Mesothelial cell of epicardium (in vitro differentiated cells): ENCODE results near the gene PHACTR2. TPM values are rescaled to one million over a fixed set of nuclear protein-coding genes. Genes with fewer than 3 reads are reported as not detected.
"Not testable (repeated sequence)": the region's sequence is repeated elsewhere in the genome, so short reads cannot be mapped to it uniquely, and the experiment has no call there.

Experiments
- DNase-seq, 2 experiments: peaks; one replicate each; pipeline ENCODE4 v3.0.0; 2021; ENCODE audit warnings: low spot score in 2 of 2; ENCODE audit not compliant: unreplicated experiment in 2 of 2
- H3K27ac Mint-ChIP-seq: 2 replicates; pipeline ENCODE4 v1.8.0; 2021; ENCODE audit warnings: mixed read lengths
- H3K27me3 Mint-ChIP-seq: 2 replicates; pipeline ENCODE4 v1.8.0; 2021; ENCODE audit warnings: low read depth, mixed read lengths
- H3K36me3 Mint-ChIP-seq: 2 replicates; pipeline ENCODE4 v1.8.0; 2021; ENCODE audit warnings: mixed read lengths
- H3K4me1 Mint-ChIP-seq: 2 replicates; pipeline ENCODE4 v1.8.0; 2021; ENCODE audit warnings: mixed read lengths
- H3K4me3 Mint-ChIP-seq: 2 replicates; pipeline ENCODE4 v1.8.0; 2021; ENCODE audit warnings: mild to moderate bottlenecking, moderate library complexity, mixed read lengths
- H3K9me3 Mint-ChIP-seq: 2 replicates; pipeline ENCODE4 v1.8.0; 2021; ENCODE audit warnings: mixed read lengths
- total RNA-seq: library from RNA; stranded (reverse); gene quantifications from 3 replicates; pipeline ENCODE4 v1.2.1, GENCODE V29; 2021
- TF ChIP-seq, protein P1 (sequence below): fragments of 200-600 bp; sonication (generic); IDR thresholded peaks from one replicate; pipeline ENCODE4 v1.5.0; 2021; ENCODE audit warnings: antibody characterized with exemption; ENCODE audit not compliant: unreplicated experiment

Gene PHACTR2
- total RNA-seq, 1 donor from 2014 or later = 124 TPM

DNA sequence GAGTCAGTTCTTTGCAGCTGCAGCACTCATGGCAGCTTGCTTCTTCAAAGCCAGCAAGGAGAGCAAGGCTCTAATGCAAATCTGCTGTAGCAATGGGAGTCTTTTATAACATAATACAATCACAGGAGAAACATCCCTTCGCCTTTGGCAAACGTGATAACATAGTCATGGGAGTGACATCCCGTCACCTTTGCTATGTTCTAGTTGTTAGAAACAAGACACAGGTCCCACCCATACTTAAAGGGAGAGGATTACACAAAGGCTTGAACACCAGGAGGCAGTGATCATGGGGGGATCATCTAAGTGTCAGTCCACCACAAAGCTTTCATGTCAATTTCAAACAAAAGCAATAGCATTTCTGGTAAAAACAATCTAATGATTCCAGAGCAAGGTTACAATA is 40.1 kb upstream of the PHACTR2 start:
- no peak overlapping the region for H3K4me3 Mint-ChIP-seq

DNA sequence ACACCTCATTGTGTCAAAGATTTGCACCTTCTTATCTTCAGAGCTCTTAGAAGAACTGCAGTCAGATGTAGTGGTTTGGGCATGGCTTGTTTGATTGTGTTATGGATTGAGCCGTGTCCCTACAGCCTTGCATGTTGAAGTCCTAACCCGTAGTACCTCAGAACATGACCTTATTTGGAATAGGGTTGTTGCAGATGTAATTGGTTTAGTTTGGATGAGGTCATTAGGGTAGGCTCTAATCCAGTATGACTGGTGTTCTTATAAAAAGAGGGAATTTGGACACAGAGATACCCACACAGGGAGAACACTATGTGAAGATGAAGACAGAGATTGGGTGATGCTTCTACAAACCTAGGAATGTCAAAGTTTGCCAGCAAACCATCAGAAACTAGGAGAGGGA is 35.4 kb upstream of the PHACTR2 start:
- Mint-ChIP-seq H3K27ac (no peak overlapping the region), H3K27me3 (no peaks in the 10 kb centered on the region), H3K4me1 (peaks cover 11% of the 10 kb centered on the region), H3K4me3 (no peak overlapping the region), H3K9me3 (no peaks in the 10 kb centered on the region), H3K36me3 (no peaks in the 10 kb centered on the region)
- DNase-seq = no peak
- TF ChIP-seq, protein P1, sequence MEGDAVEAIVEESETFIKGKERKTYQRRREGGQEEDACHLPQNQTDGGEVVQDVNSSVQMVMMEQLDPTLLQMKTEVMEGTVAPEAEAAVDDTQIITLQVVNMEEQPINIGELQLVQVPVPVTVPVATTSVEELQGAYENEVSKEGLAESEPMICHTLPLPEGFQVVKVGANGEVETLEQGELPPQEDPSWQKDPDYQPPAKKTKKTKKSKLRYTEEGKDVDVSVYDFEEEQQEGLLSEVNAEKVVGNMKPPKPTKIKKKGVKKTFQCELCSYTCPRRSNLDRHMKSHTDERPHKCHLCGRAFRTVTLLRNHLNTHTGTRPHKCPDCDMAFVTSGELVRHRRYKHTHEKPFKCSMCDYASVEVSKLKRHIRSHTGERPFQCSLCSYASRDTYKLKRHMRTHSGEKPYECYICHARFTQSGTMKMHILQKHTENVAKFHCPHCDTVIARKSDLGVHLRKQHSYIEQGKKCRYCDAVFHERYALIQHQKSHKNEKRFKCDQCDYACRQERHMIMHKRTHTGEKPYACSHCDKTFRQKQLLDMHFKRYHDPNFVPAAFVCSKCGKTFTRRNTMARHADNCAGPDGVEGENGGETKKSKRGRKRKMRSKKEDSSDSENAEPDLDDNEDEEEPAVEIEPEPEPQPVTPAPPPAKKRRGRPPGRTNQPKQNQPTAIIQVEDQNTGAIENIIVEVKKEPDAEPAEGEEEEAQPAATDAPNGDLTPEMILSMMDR = no peak

More for the DNA sequence above, 40.1 kb upstream of the PHACTR2 start:
- no peaks in the 10 kb centered on the region for H3K36me3 Mint-ChIP-seq
- H3K27me3 Mint-ChIP-seq = no peaks in the 10 kb centered on the region
- peaks cover 12% of the 10 kb centered on the region for H3K4me1 Mint-ChIP-seq
- DNase-seq = no peak
- peaks cover 10% of the 10 kb centered on the region for H3K9me3 Mint-ChIP-seq
- H3K27ac Mint-ChIP-seq = no peak overlapping the region
- TF ChIP-seq, protein P1 = no peak

DNA sequence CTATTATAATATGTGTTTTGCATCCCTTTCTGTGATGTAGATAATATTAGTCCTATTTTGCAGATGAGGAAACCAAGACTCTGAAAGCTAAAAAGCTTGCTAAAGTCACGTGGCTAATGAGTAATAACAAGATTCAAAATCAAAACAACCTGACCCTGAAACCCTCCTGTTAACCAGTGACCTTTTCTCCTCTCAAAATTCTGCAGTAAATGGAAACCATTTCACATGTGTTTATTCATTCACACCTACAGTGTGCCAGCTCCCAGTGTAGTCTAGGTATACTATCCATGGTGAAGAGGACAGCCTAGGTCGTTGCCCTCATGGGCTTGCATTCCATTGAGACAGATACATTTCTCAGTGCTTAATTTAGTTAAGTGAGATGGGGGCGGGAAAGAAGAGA is 30.6 kb upstream of the PHACTR2 start:
- no peaks in the 10 kb centered on the region for H3K27me3 Mint-ChIP-seq
- no peak overlapping the region for H3K4me3 Mint-ChIP-seq
- TF ChIP-seq, protein P1 = no peak
- peaks cover 14% of the 10 kb centered on the region for H3K9me3 Mint-ChIP-seq
- no peak for DNase-seq
- H3K27ac Mint-ChIP-seq = peak overlapping the region; percentile 1
- H3K4me1 Mint-ChIP-seq = peaks cover 22% of the 10 kb centered on the region
- no peaks in the 10 kb centered on the region for H3K36me3 Mint-ChIP-seq

DNA sequence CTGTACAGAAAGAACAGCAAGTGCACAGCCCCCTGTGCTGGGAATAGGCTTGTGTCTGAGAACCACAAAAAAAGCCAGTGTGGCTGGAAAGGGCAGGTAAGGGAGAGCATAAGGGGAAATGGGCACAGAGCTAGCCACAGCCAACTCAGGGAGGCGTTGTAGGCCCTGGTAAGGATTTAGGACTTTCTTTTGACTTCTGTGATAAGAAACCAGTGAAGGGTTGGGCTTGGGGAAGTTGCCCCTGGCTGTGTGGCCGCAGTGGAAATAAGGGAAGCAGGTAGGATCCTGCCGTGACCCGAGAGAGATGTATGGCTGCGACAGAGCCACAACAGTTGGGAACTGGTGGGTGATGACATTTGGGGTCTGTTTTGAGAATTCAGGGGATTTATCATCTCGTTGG is 30.0 kb upstream of the PHACTR2 start:
- Mint-ChIP-seq H3K27ac (peak overlapping the region; percentile 1), H3K4me1 (peaks cover 22% of the 10 kb centered on the region), H3K36me3 (no peaks in the 10 kb centered on the region), H3K27me3 (no peaks in the 10 kb centered on the region), H3K9me3 (peaks cover 14% of the 10 kb centered on the region), H3K4me3 (no peak overlapping the region)
- TF ChIP-seq, protein P1 = no peak
- no peak for DNase-seq

DNA sequence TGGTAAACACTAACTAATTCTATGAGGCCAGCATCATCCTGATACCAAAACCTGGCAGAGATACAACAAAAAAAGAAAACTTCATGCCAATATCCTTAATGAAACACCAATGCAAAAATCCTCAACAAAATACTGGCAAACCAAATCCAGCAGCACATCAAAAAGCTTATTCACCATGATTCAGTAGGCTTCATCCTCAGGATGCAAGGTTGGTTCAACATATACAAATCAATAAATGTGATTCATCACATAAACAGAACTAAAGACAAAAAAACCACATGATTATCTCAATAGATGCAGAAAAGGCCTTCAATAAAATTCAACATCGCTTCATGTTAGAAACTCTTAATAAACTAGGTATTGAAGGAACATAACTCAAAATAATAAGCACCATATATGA is 28.4 kb upstream of the PHACTR2 start:
- not testable (repeated sequence) for DNase-seq, H3K36me3 Mint-ChIP-seq, H3K27ac Mint-ChIP-seq, H3K27me3 Mint-ChIP-seq, H3K4me3 Mint-ChIP-seq
- Mint-ChIP-seq H3K4me1 (peaks cover 24% of the 10 kb centered on the region), H3K9me3 (peaks cover 14% of the 10 kb centered on the region)

DNA sequence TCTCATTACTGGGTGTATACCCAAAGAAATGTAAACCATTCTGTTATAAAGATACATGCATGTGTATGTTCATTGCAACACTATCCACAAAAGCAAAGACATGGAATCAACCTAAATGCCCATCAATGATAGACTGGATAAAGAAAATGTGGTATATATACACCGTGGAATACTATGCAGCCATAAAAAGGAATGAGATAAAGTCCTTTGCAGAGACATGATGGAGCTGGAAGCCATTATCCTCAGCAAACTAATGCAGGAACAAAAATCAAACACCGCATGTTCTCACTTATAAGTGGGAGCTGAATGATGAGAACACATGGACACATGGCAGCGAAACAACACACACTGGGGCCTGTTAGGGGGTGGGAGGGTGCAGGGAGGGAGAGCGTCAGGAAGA is 26.4 kb upstream of the PHACTR2 start:
- H3K27me3 Mint-ChIP-seq = not testable (repeated sequence)

DNA sequence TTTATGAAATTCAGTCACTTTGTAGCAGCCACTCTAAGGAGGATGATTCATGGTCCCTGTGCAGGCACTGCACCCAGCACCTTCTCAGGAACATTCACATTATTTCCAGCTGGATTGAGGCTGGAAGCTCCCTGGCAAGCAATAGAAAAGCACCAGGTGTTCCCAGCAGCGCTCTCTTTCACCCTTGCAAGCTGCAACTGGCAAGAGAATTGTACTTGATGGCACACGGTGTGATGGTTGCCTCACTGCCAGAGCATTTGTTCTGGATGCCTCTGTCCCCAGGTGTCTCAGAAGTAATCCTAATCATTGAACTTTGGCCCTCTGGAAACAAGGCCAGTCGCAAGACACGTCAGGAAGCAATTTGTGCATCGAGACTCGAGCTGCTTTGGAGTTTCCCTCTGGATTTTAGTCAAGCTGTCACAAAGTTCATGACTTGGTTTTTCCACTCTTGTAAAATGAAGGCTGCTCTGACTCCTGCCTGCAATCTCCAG is 24.9 kb upstream of the PHACTR2 start:
- Mint-ChIP-seq H3K27me3 (no peaks in the 10 kb centered on the region), H3K9me3 (peaks cover 18% of the 10 kb centered on the region), H3K4me1 (peaks cover 11% of the 10 kb centered on the region), H3K27ac (no peak overlapping the region), H3K36me3 (peaks cover 2% of the 10 kb centered on the region), H3K4me3 (no peak overlapping the region)
- DNase-seq = no peak
- TF ChIP-seq, protein P1 = no peak

More for the DNA sequence above, 26.4 kb upstream of the PHACTR2 start:
- peaks cover 14% of the 10 kb centered on the region for H3K9me3 Mint-ChIP-seq
- H3K36me3 Mint-ChIP-seq, H3K27ac Mint-ChIP-seq, DNase-seq, H3K4me3 Mint-ChIP-seq: not testable (repeated sequence)
- peaks cover 22% of the 10 kb centered on the region for H3K4me1 Mint-ChIP-seq
